Esophagus muscularis mucosa (tissue), 4 donors: ENCODE measurements around the gene GH2. TPM values are rescaled to one million over a fixed set of nuclear protein-coding genes. Genes with fewer than 3 reads are reported as not detected.
"Not testable (repeated sequence)": the region's sequence is repeated elsewhere in the genome, so short reads cannot be mapped to it uniquely, and the experiment has no call there.

Experiments used
- DNase-seq: peaks from one replicate; pipeline ENCODE4 v3.0.0-alpha.2; 2017; ENCODE audit errors: extremely low spot score
- H3K27ac ChIP-seq, 4 donors: fragments of 200-600 bp; sonication (generic); replicated peaks in 1 of 4; 1 replicate in 3 of 4; 2 replicates in 1 of 4; pipeline ENCODE4 v1.5.1; 2016 to 2019; ENCODE audit warnings: mild to moderate bottlenecking in 1 of 4
- H3K27me3 ChIP-seq, 4 donors: fragments of 200-600 bp; sonication (generic); one replicate each; pipeline versions ENCODE4 v1.5.1 to v1.6.0; 2016 to 2019
- H3K36me3 ChIP-seq, 4 donors: fragments of 200-600 bp; sonication (generic); one replicate each; pipeline ENCODE4 v1.5.1; 2016 to 2019
- H3K4me1 ChIP-seq, 4 donors: fragments of 200-600 bp; sonication (generic); one replicate each; pipeline ENCODE4 v1.5.1; 2016 to 2019
- H3K4me3 ChIP-seq, 4 donors: fragments of 200-600 bp; sonication (generic); 1 replicate in 2 of 4; 2 replicates in 2 of 4; pipeline ENCODE4 v1.5.1; 2016 to 2019; ENCODE audit warnings: mild to moderate bottlenecking in 4 of 4, moderate library complexity in 1 of 4
- H3K9me3 ChIP-seq, 4 donors: fragments of 200-600 bp; sonication (generic); 1 replicate in 3 of 4; 2 replicates in 1 of 4; pipeline ENCODE4 v1.5.1; 2016 to 2019
- EP300 ChIP-seq: sonication (generic); formaldehyde crosslinking; IDR thresholded peaks from one replicate; pipeline ENCODE4 v1.6.1; 2017; ENCODE audit warnings: antibody characterized with exemption
- POLR2A ChIP-seq: fragments of 450-650 bp; IDR thresholded peaks from one replicate; pipeline ENCODE4 v1.6.1; 2017; ENCODE audit warnings: antibody characterized with exemption, moderate library complexity, mild to moderate bottlenecking, low read depth
- POLR2AphosphoS5 ChIP-seq, 2 donors: sonication (generic); formaldehyde crosslinking; IDR thresholded peaks; one replicate each; pipeline ENCODE4 v1.6.1; 2017; ENCODE audit warnings: antibody characterized with exemption in 2 of 2
- WGBS: methylation state at CpG from one replicate; pipeline ENCODE4 v1.1.5; 2018; 5-methylcytosine and 5-hydroxymethylcytosine counted together
- intact Hi-C: fragments of 100-400 bp; cut with DNase I; formaldehyde crosslinking; loops from one replicate; pipeline ENCODE4 v1.15.1; 2023
- total RNA-seq, 4 donors: library from RNA; depleted of rRNA; stranded (reverse); fragments of >200 nt; gene quantifications; one replicate each; pipeline versions ENCODE4 v1.1.0 to v1.2.1, GENCODE V29; 2016
- TF ChIP-seq, protein P1 (sequence below), 3 experiments: fragments of 200-600 bp in 2 of 3; fragments of 450-650 bp in 1 of 3; sonication (generic) in 2 of 3; IDR thresholded peaks; one replicate each; pipeline ENCODE4 v1.5.1; 2017 to 2019; ENCODE audit warnings: antibody characterized with exemption in 3 of 3, mild to moderate bottlenecking in 2 of 3, moderate library complexity in 1 of 3

The GH2 gene
- total RNA-seq, 4 donors from 2014 or later = not detected

- H3K27ac ChIP-seq, H3K4me3 ChIP-seq, H3K27me3 ChIP-seq, H3K4me1 ChIP-seq, intact Hi-C loops, DNase-seq, H3K9me3 ChIP-seq, H3K36me3 ChIP-seq: not testable (repeated sequence)
- WGBS = 77% methylated on average over 3 of the region's 3 CpGs
Observed at GRCh38 chr17:63894021-63894420, 12.3 kb upstream of the GH2 start.

DNA sequence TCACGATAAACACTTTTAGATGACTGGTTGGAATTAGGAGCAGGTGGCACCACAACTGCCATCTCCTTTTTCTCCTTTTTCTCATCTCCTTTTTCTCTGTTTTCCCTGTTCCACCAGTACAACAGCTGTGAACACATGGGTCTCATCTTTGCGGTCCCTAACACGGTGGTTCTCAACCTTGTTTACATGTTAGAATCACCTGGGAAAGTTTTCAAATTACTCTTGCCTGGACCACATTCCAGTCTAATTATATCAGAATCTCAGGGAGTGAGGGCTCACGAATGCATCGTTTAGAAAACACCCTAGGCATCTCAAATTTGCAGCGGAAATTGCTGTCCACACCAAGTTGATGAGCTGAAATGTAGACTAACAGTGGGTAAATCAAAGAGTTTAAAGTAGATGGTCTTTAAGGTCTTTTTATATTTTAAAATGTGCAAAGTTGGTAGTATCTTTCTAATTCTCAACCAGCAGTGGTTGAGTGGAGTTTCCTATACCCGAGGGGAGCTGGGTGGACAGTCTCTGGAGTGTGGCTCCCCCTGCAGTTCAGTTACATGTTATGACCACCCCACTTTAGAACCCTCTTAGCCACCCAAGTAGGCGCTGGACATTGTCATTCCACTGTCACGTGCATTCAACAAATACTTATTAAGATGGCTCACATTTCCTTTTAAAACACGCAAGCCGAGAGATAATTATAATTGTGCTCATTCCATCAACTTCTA lies 10.7 kb upstream of the GH2 start:
- H3K4me3 ChIP-seq, H3K36me3 ChIP-seq, intact Hi-C loops, H3K4me1 ChIP-seq, H3K9me3 ChIP-seq, DNase-seq, H3K27me3 ChIP-seq, H3K27ac ChIP-seq: not testable (repeated sequence)
- 65% methylated on average over 11 of the region's 11 CpGs for WGBS

DNA sequence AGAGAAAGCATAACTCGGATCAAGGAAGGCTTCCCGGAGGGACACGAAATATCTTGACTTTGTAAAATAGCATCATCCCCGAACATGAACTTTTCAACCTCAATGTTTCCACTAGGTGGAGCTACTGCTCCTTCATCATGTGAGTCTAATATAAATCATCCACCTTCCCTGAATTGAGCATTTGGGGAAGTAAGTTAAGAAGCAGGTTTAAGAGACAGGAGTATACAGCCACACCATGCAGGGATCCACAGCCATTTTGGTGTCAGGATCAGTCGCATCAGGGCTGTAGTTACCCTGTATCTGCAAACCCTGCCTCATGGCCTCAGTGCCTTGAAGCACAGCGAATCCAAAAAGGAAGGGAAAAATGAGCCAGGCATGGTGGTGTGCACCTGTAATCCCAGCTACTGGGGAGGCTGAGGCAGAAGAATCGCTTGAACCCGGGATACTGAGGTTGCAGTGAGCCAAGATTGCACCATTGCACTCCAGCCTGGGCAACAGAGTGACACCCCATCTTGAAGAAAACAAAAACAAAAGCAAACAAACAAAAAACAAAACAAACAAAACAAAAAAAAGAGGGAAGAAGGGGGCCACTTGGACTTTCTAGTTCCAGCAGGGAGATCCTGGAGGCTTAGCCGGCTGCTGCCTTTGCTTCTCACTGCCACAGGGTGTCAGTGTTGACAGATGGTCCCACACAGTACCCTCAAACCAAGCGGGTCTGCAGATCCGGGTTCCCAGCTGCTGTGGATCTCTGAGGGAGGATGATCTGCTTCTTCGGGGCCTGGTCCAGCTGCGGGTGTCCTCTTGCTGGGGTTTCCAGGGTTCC lies 7.5 kb upstream of the GH2 start:
- H3K4me3 ChIP-seq, H3K4me1 ChIP-seq, H3K9me3 ChIP-seq, intact Hi-C loops, H3K27ac ChIP-seq, DNase-seq, H3K27me3 ChIP-seq, H3K36me3 ChIP-seq: not testable (repeated sequence)
- TF ChIP-seq, protein P1, sequence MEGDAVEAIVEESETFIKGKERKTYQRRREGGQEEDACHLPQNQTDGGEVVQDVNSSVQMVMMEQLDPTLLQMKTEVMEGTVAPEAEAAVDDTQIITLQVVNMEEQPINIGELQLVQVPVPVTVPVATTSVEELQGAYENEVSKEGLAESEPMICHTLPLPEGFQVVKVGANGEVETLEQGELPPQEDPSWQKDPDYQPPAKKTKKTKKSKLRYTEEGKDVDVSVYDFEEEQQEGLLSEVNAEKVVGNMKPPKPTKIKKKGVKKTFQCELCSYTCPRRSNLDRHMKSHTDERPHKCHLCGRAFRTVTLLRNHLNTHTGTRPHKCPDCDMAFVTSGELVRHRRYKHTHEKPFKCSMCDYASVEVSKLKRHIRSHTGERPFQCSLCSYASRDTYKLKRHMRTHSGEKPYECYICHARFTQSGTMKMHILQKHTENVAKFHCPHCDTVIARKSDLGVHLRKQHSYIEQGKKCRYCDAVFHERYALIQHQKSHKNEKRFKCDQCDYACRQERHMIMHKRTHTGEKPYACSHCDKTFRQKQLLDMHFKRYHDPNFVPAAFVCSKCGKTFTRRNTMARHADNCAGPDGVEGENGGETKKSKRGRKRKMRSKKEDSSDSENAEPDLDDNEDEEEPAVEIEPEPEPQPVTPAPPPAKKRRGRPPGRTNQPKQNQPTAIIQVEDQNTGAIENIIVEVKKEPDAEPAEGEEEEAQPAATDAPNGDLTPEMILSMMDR (IDR thresholded peaks at IDR 0.05) = peak; percentile 40 to 46 (median 41)
- WGBS = 31% methylated on average over 13 of the region's 13 CpGs

DNA sequence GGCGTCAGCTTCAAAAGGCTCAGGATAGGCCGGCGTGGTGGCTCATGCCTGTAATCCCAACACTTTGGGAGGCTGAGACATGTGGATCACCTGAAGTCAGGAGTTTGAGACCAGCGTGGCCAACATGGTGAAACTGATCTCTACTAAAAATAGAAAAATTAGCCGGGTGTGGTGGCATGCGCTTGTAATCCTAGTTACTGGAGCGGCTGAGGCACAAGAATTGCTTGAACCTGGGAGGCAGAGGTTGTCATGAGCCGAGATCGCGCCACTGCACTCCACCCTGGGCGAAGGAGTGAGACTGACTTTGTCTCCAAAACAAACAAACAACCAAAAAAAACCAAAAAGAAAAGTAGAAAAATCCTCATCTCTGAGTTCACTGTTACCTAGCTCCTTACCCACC lies 3.4 kb upstream of the GH2 start:
- H3K4me3 ChIP-seq, H3K36me3 ChIP-seq, H3K4me1 ChIP-seq, intact Hi-C loops, H3K27ac ChIP-seq, DNase-seq, H3K9me3 ChIP-seq: not testable (repeated sequence)
- 83% methylated on average over 10 of the region's 11 CpGs for WGBS
- H3K27me3 ChIP-seq = peaks cover 0 to 20% (median 0%) of the 10 kb centered on the region in 4 donors

- H3K36me3 ChIP-seq, intact Hi-C loops, H3K9me3 ChIP-seq, DNase-seq, H3K4me1 ChIP-seq, H3K27ac ChIP-seq, H3K4me3 ChIP-seq: not testable (repeated sequence)
- 79% methylated on average over 9 of the region's 9 CpGs for WGBS
- H3K27me3 ChIP-seq = peaks cover 0 to 20% (median 0%) of the 10 kb centered on the region in 4 donors
Observed at GRCh38 chr17:63882626-63883126, 932 bp upstream of the GH2 start.

GRCh38 chr17:63881337-63881736 lies 407 bp downstream of the GH2 start:
- intact Hi-C loops, H3K36me3 ChIP-seq, H3K27ac ChIP-seq, H3K4me3 ChIP-seq, H3K9me3 ChIP-seq, H3K4me1 ChIP-seq, DNase-seq: not testable (repeated sequence)
- peaks cover 0 to 20% (median 0%) of the 10 kb centered on the region in 4 donors for H3K27me3 ChIP-seq
- WGBS = 71% methylated on average over 11 of the region's 11 CpGs

- Histone ChIP-seq H3K27ac (no peak overlapping the region), H3K36me3 (no peaks in the 10 kb centered on the region), H3K27me3 (peaks cover 0 to 20% (median 0%) of the 10 kb centered on the region in 4 donors), H3K9me3 (no peaks in the 10 kb centered on the region), H3K4me1 (no peaks in the 10 kb centered on the region), H3K4me3 (no peak overlapping the region)
- TF ChIP-seq POLR2AphosphoS5 (IDR thresholded peaks at IDR 0.05) (no peak), EP300 (no peak), POLR2A (no peak)
- TF ChIP-seq, protein P1 (IDR thresholded peaks at IDR 0.05) = no peak
- no peak for DNase-seq
- 70% methylated on average over 6 of the region's 12 CpGs for WGBS
- intact Hi-C loops = no loop called here
Observed at GRCh38 chr17:63880706-63881105, 1.0 kb downstream of the GH2 start.

DNA sequence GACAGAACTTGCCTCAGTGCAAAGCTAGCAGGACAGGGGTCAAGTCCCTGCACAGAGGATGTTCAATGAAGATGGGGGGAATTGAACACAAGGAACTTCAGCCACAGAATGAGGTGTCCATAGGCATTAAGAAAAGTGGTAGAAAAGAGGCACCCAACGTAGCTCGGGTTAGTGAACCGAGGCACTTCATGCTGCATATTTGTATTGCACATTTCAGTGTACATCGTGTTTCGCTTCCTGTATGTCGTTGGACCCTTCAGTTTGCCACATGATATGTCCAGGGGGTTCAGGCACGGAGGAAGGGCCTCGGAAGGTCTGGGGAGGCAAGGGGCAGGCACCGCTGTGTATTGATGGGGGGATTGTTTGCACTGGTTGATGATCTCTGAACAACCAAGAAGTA lies 3.3 kb downstream of the GH2 start:
- H3K4me3 ChIP-seq, intact Hi-C loops, DNase-seq, H3K36me3 ChIP-seq, H3K9me3 ChIP-seq, H3K4me1 ChIP-seq, H3K27ac ChIP-seq: not testable (repeated sequence)
- H3K27me3 ChIP-seq = peaks cover 0 to 16% (median 0%) of the 10 kb centered on the region in 4 donors
- 92% methylated on average over 9 of the region's 9 CpGs for WGBS

- intact Hi-C loops, DNase-seq: not testable (repeated sequence)
Observed at GRCh38 chr17:63874693-63875092, 7.1 kb downstream of the GH2 start.

DNA sequence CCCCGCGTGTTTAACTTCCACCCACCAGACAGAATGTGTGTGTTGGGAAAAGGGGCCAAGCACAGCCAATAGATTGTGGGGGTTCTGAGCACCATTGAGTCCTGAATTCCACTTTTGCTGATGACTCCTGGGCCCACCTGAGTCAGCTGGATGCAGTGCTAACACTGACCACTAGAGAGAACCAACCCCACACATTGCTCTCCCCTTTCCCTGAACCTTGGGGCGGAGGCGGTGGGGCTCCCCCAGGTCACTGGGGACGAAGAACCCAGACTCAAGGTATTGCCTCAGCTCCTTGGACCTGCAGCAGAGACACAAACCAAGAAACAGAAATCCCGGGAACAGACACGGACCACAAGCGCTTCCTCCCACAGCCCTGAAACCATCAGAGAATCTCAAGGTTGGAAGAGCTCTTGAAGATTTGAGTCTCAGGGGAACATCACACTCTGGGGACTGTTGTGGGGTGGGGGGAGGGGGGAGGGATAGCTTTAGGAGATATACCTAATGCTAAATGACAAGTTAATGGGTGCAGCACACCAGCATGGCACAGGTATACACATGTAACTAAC lies 7.6 kb downstream of the GH2 start:
- not testable (repeated sequence) for DNase-seq
- 82% methylated on average over 4 of the region's 8 CpGs for WGBS

More at GRCh38 chr17:63874693-63875092, 7.1 kb downstream of the GH2 start:
- not testable (repeated sequence) for H3K9me3 ChIP-seq, H3K27me3 ChIP-seq, H3K27ac ChIP-seq, H3K36me3 ChIP-seq, H3K4me3 ChIP-seq, H3K4me1 ChIP-seq
- 90% methylated on average over 6 of the region's 6 CpGs for WGBS

More for the DNA sequence above, 7.6 kb downstream of the GH2 start:
- H3K36me3 ChIP-seq, H3K27ac ChIP-seq, intact Hi-C loops, H3K4me1 ChIP-seq, H3K27me3 ChIP-seq, H3K9me3 ChIP-seq, H3K4me3 ChIP-seq: not testable (repeated sequence)
